Activated T-helper 9 cell treated with anti-CD3 and anti-CD28 coated beads, Interleukin-2, amount 50 U/mL, for 16 hours (primary cell): ENCODE results near the gene AFDN.

Experiments used
- DNase-seq: peaks from one replicate; pipeline ENCODE4 v3.0.0-alpha.2; 2020; ENCODE audit warnings: low read depth

The AFDN gene

GRCh38 chr6:167920165-167920564 lies 93.5 kb downstream of the AFDN start:
- no peak for DNase-seq

- DNase-seq = no peak
These were observed 95.1 kb downstream of the AFDN start for GRCh38 chr6:167921831-167922230.

- no peak for DNase-seq
These were observed 98.3 kb downstream of the AFDN start for GRCh38 chr6:167925026-167925425.

- no peak for DNase-seq
These were observed 100.5 kb downstream of the AFDN start for GRCh38 chr6:167927246-167927645.

GRCh38 chr6:167928111-167928510 lies 101.4 kb downstream of the AFDN start:
- DNase-seq = no peak

- no peak for DNase-seq
These were observed 103.6 kb downstream of the AFDN start for GRCh38 chr6:167930295-167930694.

- DNase-seq = no peak
These were observed 106.0 kb downstream of the AFDN start for GRCh38 chr6:167932468-167933276.

- DNase-seq = no peak
These were observed 106.6 kb downstream of the AFDN start for GRCh38 chr6:167933290-167933689.

GRCh38 chr6:167933847-167934246 lies 107.1 kb downstream of the AFDN start:
- no peak for DNase-seq

GRCh38 chr6:167934426-167934864 lies 107.7 kb downstream of the AFDN start:
- no peak for DNase-seq

GRCh38 chr6:167936051-167936450 lies 109.3 kb downstream of the AFDN start:
- DNase-seq = no peak

GRCh38 chr6:167937301-167937700 lies 110.6 kb downstream of the AFDN start:
- DNase-seq = no peak

- DNase-seq = no peak
These were observed 111.5 kb downstream of the AFDN start for GRCh38 chr6:167937948-167938911.

GRCh38 chr6:167941822-167942221 lies 115.1 kb downstream of the AFDN start:
- no peak for DNase-seq

GRCh38 chr6:167944130-167944529 lies 117.4 kb downstream of the AFDN start:
- DNase-seq = no peak

GRCh38 chr6:167946007-167946406 lies 119.3 kb downstream of the AFDN start:
- DNase-seq = no peak

GRCh38 chr6:167946604-167947003 lies 119.9 kb downstream of the AFDN start:
- DNase-seq = no peak

GRCh38 chr6:167947716-167948115 lies 121.0 kb downstream of the AFDN start:
- no peak for DNase-seq

- DNase-seq = no peak
These were observed 122.0 kb downstream of the AFDN start for GRCh38 chr6:167948716-167949115.

GRCh38 chr6:167949121-167949684 lies 122.5 kb downstream of the AFDN start:
- no peak for DNase-seq

GRCh38 chr6:167951781-167952511 lies 125.2 kb downstream of the AFDN start:
- no peak for DNase-seq

GRCh38 chr6:167952512-167952859 lies 125.8 kb downstream of the AFDN start:
- DNase-seq = no peak
